ENCODE measurements around the gene PGAP6. TPM values are rescaled to one million over a fixed set of nuclear protein-coding genes. Genes with fewer than 3 reads are reported as not detected.

PGAP6 gene
- total and polyA plus RNA-seq, 2 of the 8 experiments (the other 6 are each of a cell fraction or from before 2014, with no cell fraction given), result 86.8 to 364 TPM

DNA sequence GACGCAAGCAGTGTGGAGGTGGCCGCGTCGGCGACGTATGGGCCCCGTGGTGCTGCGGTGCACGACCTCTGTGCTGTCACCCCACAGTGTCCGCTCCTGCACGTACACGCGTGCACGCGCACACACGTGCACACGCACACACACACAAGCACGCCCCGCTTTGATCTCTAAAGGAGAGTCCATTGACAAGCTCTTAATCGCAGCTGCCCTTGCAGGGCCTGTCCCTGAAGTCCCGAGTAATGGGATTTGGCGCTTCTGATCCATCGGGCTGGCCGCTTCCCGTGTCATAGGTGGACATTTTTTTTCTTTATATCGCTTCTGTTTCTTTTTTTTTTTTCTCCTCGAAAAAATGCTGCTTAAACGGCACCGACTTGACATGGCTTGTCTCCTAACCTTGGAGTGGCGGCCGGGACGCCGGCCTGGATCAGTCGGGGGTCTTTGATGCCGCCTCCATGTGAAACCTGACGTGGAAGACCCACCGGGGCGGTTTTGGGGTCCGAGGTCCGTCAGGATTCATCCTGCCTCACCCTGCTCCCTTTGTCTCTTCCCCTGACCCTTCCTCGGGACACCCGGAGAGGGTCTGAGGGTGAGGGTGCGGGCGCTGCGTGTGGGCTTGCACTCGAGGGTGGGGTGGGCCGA, 21.0 kb downstream of the PGAP6 start:
- H2BK20ac ChIP-seq (ENCODE audit: low read length), result no peak overlapping the region
- TF ChIP-seq MAFK (IDR thresholded peaks at IDR 0.05; ENCODE audit: low read depth, low read length) (no peak), SIRT6 (IDR thresholded peaks at IDR 0.05; ENCODE audit: low read length) (no peak), CHD2 (IDR thresholded peaks at IDR 0.05; ENCODE audit: low read length) (no peak)
- H3K79me1 ChIP-seq (ENCODE audit: low read depth, low read length), result no peaks in the 10 kb centered on the region
- H3K9me3 ChIP-seq (ENCODE audit: insufficient read depth in 2 of 2, low read depth in 1 of 2, low read length in 1 of 2), result no peaks in the 10 kb centered on the region
- no peak overlapping the region for H3K14ac ChIP-seq (ENCODE audit: insufficient read length)
- no peaks in the 10 kb centered on the region for H3K79me2 ChIP-seq (ENCODE audit: control insufficient read depth in 1 of 2, insufficient read depth in 2 of 2, low read length in 2 of 2)
- H3K4ac ChIP-seq (replicated peaks; ENCODE audit: insufficient read length, low read depth, low read length), result no peak overlapping the region
- H3K4me2 ChIP-seq (ENCODE audit: insufficient read depth in 1 of 2, low read depth in 2 of 2, low read length in 2 of 2), result no peak overlapping the region
- H3K9ac ChIP-seq (replicated peaks in 1 of 4; ENCODE audit: extremely low read depth in 1 of 4, low read depth in 3 of 4, low read length in 3 of 4), result no peak overlapping the region
- H3K18ac ChIP-seq (ENCODE audit: extremely low read depth, low read length), result no peak overlapping the region
- H3K4me1 ChIP-seq (replicated peaks in 1 of 4; ENCODE audit: control insufficient read depth in 3 of 4, insufficient read depth in 4 of 4, low read length in 3 of 4), result no peaks in the 10 kb centered on the region; a peak in 2 of 7 replicates
- FAIRE-seq (no peak), DNase-seq (ENCODE audit: low read depth in 1 of 2, low spot score in 2 of 2) (no peak)
- H4K91ac ChIP-seq (replicated peaks; ENCODE audit: insufficient read length, low read length), result no peak overlapping the region
- H2BK5ac ChIP-seq (ENCODE audit: low read depth, low read length), result no peak overlapping the region
- H4K8ac ChIP-seq (ENCODE audit: extremely low read depth, insufficient read depth, low read length), result peak overlapping the region; percentile 39; the same call in 1 of the 2 replicates
- CTCF ChIA-PET (ENCODE audit: partially characterized antibody), result interaction anchor here (0.9 to 2.7 kb wide), 9 partner anchors 9 to 286 kb away, joined by 3 to 15 read pairs (median 4); no protein-coding TSS in a partner anchor
- WGBS, 2 experiments (ENCODE audit: extremely low coverage in 1 of 2, insufficient coverage in 1 of 2, insufficient read length in 1 of 2, insufficient replicate concordance in 2 of 2, low coverage in 1 of 2, low lambda C conversion rate in 2 of 2, missing lambda C conversion rate in 1 of 2), result 97% methylated on average over 38 of the region's 47 CpGs; no CpG with 5 or more reads in 1 of the 2 experiments
- H3K27ac ChIP-seq (ENCODE audit: low read depth, low read length), result no peak overlapping the region
- H2BK15ac ChIP-seq (ENCODE audit: low read length), result no peak overlapping the region
- POLR2A ChIA-PET (ENCODE audit: partially characterized antibody), result no interaction called here
- peaks cover 0 to 3% of the 10 kb centered on the region in 2 experiments for H4K20me1 ChIP-seq (replicated peaks in 1 of 2; ENCODE audit: control insufficient read depth in 1 of 2, insufficient read depth in 2 of 2, low read length in 2 of 2)
- H3K23me2 ChIP-seq (ENCODE audit: low read depth, low read length), result no peaks in the 10 kb centered on the region
- no peak overlapping the region for H4K5ac ChIP-seq (ENCODE audit: insufficient read length, low read depth, low read length)
- no peaks in the 10 kb centered on the region for H3K27me3 ChIP-seq (replicated peaks in 1 of 4; ENCODE audit: control insufficient read depth in 3 of 4, extremely low read depth in 1 of 4, insufficient read depth in 3 of 4, low read length in 3 of 4)
- H2AFZ ChIP-seq (ENCODE audit: low read length), result no peak overlapping the region; the same call in 1 of the 2 replicates
- H3K23ac ChIP-seq (ENCODE audit: insufficient read length), result no peak overlapping the region
- H2BK120ac ChIP-seq (replicated peaks; ENCODE audit: low read depth, low read length), result no peak overlapping the region
- no peak overlapping the region for H3K56ac ChIP-seq (replicated peaks; ENCODE audit: insufficient read length, low read depth, low read length)
- H3K36me3 ChIP-seq (ENCODE audit: control insufficient read depth in 2 of 4, insufficient read depth in 4 of 4, low read length in 3 of 4), result no peaks in the 10 kb centered on the region
- H3K4me3 ChIP-seq (ENCODE audit: extremely low read depth in 1 of 4, insufficient read depth in 2 of 4, low read depth in 3 of 4, low read length in 4 of 4), result no peak overlapping the region
- H2AK5ac ChIP-seq (ENCODE audit: low read depth, low read length), result no peak overlapping the region
- peak overlapping the region; percentile 39; the same call in 1 of the 2 replicates for H2BK12ac ChIP-seq (ENCODE audit: low read depth, low read length)

Measured in H1 (cell line).